ENCODE measurements around the gene SLC10A7.

- TF ChIP-seq RARB (CRISPR knock-in tag; IDR thresholded peaks at IDR 0.05) (no peak), ZFP3 (CRISPR knock-in tag; IDR thresholded peaks at IDR 0.05) (no peak), TOX (CRISPR knock-in tag; IDR thresholded peaks at IDR 0.05; ENCODE audit: borderline replicate concordance) (no peak), ZC3H10 (CRISPR knock-in tag; IDR thresholded peaks at IDR 0.05) (no peak), ARNTL (CRISPR knock-in tag; IDR thresholded peaks at IDR 0.05; ENCODE audit: borderline replicate concordance, low read depth) (no peak), PATZ1 (CRISPR knock-in tag; IDR thresholded peaks at IDR 0.05; ENCODE audit: borderline replicate concordance) (no peak), CSDC2 (CRISPR knock-in tag; IDR thresholded peaks at IDR 0.05) (no peak)
Measured at GRCh38 chr4:146235654-146236177, 286.0 kb downstream of the SLC10A7 start.
